PC-3 (cell line): ENCODE results near the gene CSPG4. TPM values are rescaled to one million over a fixed set of nuclear protein-coding genes. Genes with fewer than 3 reads are reported as not detected.

ENCODE experiments used
- ATAC-seq: fragments of 200-7000 bp; cut with Tn5 transposase; 2 replicates; pipeline ENCODE4 v1.9.1; 2020; ENCODE audit warnings: mild to moderate bottlenecking, moderate library complexity
- BruUV-seq: library from RNA; stranded (reverse); fragments of 400-500 nt; replicated peaks from 2 replicates; lab custom pipeline; 2021; lab: Mats Ljungman, UMichigan
- CTCF ChIA-PET: fragments of 300-600 bp; sonication (Branson Sonifier 250); formaldehyde crosslinking; loops from one replicate; lab custom pipeline; 2022; ENCODE audit warnings: antibody characterized with exemption; lab: Charles Lee
- POLR2A ChIA-PET: fragments of 300-600 bp; sonication (Branson Sonifier 250); formaldehyde crosslinking; loops from one replicate; lab custom pipeline; 2022; ENCODE audit warnings: antibody characterized with exemption; ENCODE audit not compliant: unreplicated experiment; lab: Charles Lee
- DNase-seq: peaks from one replicate; pipeline ENCODE4 v3.0.0-alpha.2; 2015
- H2AFZ ChIP-seq: fragments of 300-600 bp; sonication (generic); 2 replicates; pipeline ENCODE4 v1.6.0; 2016; ENCODE audit warnings: antibody characterized with exemption, low read length
- H3F3A ChIP-seq: fragments of 300-600 bp; sonication (generic); one replicate; pipeline ENCODE4 v1.6.0; 2017; ENCODE audit warnings: antibody characterized with exemption, low read length, control low read depth, mild to moderate bottlenecking; ENCODE audit not compliant: unreplicated experiment
- H3K27ac ChIP-seq: fragments of 300-600 bp; sonication (generic); 2 replicates; pipeline ENCODE4 v1.5.1; 2016; ENCODE audit warnings: mild to moderate bottlenecking, low read length
- H3K27me3 ChIP-seq: fragments of 300-600 bp; sonication (generic); 2 replicates; pipeline ENCODE4 v1.6.1; 2016; ENCODE audit warnings: low read length, mixed read lengths
- H3K36me3 ChIP-seq: fragments of 300-600 bp; sonication (generic); 2 replicates; pipeline ENCODE4 v1.6.1; 2016; ENCODE audit warnings: low read depth, mixed run types, low read length, mixed read lengths
- H3K4me1 ChIP-seq: fragments of 300-600 bp; sonication (generic); 2 replicates; pipeline ENCODE4 v1.5.1; 2016; ENCODE audit warnings: low read length; ENCODE audit not compliant: insufficient read depth
- H3K4me2 ChIP-seq: fragments of 300-600 bp; sonication (generic); 2 replicates; pipeline ENCODE4 v1.6.0; 2016; ENCODE audit warnings: low read length
- H3K4me3 ChIP-seq: fragments of 300-600 bp; sonication (generic); 2 replicates; pipeline ENCODE4 v1.5.1; 2016; ENCODE audit warnings: mild to moderate bottlenecking, low read length, mixed read lengths
- H3K79me2 ChIP-seq: fragments of 300-600 bp; sonication (generic); 2 replicates; pipeline ENCODE4 v1.6.1; 2017; ENCODE audit warnings: low read length, mixed read lengths
- H3K9ac ChIP-seq: fragments of 300-600 bp; sonication (generic); 2 replicates; pipeline ENCODE4 v1.6.0; 2016; ENCODE audit warnings: mild to moderate bottlenecking, low read length
- H3K9me2 ChIP-seq: fragments of 300-600 bp; sonication (generic); replicated peaks from 2 replicates; pipeline ENCODE4 v1.6.1; 2016; ENCODE audit warnings: mixed run types, low read length, mixed read lengths
- H3K9me3 ChIP-seq: fragments of 300-600 bp; sonication (generic); 2 replicates; pipeline ENCODE4 v1.6.1; 2016; ENCODE audit warnings: low read length, mixed read lengths
- H4K20me1 ChIP-seq: fragments of 300-600 bp; sonication (generic); 2 replicates; pipeline ENCODE4 v1.6.1; 2016; ENCODE audit warnings: low read length, mixed read lengths
- EZH2 ChIP-seq: fragments of 300-600 bp; sonication (generic); IDR thresholded peaks from one replicate; pipeline ENCODE4 v1.6.1; 2017; ENCODE audit warnings: antibody characterized with exemption, mild to moderate bottlenecking, low read length; ENCODE audit not compliant: unreplicated experiment
- EZH2phosphoT487 ChIP-seq: fragments of 300-600 bp; sonication (generic); IDR thresholded peaks from 2 replicates; pipeline ENCODE4 v1.6.1; 2018; ENCODE audit warnings: mild to moderate bottlenecking, antibody characterized with exemption, low read length, borderline replicate concordance
- intact Hi-C: fragments of 100-400 bp; cut with micrococcal nuclease; formaldehyde crosslinking; loops from 2 replicates; pipeline ENCODE4 v1.9.0; 2023
- total RNA-seq: library from RNA; depleted of rRNA; stranded (reverse); fragments of >200 nt; gene quantifications from 2 replicates; pipeline ENCODE4 v1.2.3, GENCODE V29; 2014
- TF ChIP-seq, protein P1 (sequence below): fragments of 300-600 bp; sonication (generic); conservative IDR thresholded peaks from 2 replicates; pipeline ENCODE4 v1.5.1; 2017; ENCODE audit warnings: antibody characterized with exemption, low read depth, mild to moderate bottlenecking, low read length

Gene CSPG4
- total RNA-seq, 1 experiment from 2014 or later: 2.0 TPM

DNA sequence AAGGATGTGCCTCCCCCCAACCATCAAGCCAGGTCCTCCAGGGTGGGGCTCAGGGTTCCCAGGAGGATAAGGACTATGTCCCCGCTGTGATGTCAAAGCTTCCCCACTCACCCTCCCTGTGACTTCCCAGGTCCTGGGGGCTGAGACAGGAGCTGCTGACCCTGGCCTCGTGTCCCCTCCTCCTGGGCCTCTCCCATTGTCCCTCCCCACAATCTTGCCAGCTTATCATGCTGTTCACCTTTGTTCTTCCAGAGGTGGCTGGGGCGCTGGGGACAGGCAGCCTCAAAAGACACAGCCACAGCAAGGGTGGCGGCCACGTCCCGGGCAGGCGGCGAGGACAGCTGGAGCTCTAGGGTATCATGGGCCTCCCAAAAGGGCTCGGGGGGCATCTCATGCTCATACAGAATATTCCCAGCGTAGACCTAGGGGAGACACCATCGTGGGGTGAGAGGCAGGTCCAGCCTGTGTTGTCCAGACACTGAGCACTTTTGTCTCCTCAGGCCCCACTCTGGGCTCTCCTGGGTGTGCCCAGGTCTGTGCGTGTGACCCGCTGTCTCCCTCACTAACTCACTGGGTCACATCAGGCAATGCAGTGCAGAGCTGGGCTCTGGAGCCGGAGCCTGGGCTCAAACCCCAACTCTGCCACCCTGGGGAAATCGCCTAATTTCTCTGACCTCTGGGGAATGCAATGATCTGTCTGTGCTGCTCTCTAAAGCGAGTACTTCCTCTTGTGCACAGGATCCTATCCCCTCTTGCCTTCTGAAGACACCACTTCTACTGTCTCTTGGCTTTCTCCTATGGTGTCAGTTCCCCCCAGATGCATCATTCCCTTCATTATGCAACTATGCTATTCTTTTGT, 35.0 kb downstream of the CSPG4 start:
- Histone ChIP-seq H3K79me2 (no peaks in the 10 kb centered on the region), H3K9ac (no peak overlapping the region), H2AFZ (no peak overlapping the region), H3K9me2 (no peaks in the 10 kb centered on the region), H3K27me3 (no peaks in the 10 kb centered on the region), H3F3A (no peaks in the 10 kb centered on the region), H3K9me3 (no peaks in the 10 kb centered on the region), H3K4me3 (no peak overlapping the region), H3K36me3 (no peaks in the 10 kb centered on the region), H3K4me2 (no peak overlapping the region), H3K27ac (no peak overlapping the region), H4K20me1 (no peaks in the 10 kb centered on the region), H3K4me1 (peaks cover 6% of the 10 kb centered on the region)
- TF ChIP-seq EZH2phosphoT487 (no peak), EZH2 (no peak)
- TF ChIP-seq, protein P1, sequence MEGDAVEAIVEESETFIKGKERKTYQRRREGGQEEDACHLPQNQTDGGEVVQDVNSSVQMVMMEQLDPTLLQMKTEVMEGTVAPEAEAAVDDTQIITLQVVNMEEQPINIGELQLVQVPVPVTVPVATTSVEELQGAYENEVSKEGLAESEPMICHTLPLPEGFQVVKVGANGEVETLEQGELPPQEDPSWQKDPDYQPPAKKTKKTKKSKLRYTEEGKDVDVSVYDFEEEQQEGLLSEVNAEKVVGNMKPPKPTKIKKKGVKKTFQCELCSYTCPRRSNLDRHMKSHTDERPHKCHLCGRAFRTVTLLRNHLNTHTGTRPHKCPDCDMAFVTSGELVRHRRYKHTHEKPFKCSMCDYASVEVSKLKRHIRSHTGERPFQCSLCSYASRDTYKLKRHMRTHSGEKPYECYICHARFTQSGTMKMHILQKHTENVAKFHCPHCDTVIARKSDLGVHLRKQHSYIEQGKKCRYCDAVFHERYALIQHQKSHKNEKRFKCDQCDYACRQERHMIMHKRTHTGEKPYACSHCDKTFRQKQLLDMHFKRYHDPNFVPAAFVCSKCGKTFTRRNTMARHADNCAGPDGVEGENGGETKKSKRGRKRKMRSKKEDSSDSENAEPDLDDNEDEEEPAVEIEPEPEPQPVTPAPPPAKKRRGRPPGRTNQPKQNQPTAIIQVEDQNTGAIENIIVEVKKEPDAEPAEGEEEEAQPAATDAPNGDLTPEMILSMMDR: no peak
- ChIA-PET CTCF (no interaction called here), POLR2A (no interaction called here)
- ATAC-seq (no peak), DNase-seq (no peak)
- no TSS peak for BruUV-seq
- intact Hi-C loops: no loop called here

DNA sequence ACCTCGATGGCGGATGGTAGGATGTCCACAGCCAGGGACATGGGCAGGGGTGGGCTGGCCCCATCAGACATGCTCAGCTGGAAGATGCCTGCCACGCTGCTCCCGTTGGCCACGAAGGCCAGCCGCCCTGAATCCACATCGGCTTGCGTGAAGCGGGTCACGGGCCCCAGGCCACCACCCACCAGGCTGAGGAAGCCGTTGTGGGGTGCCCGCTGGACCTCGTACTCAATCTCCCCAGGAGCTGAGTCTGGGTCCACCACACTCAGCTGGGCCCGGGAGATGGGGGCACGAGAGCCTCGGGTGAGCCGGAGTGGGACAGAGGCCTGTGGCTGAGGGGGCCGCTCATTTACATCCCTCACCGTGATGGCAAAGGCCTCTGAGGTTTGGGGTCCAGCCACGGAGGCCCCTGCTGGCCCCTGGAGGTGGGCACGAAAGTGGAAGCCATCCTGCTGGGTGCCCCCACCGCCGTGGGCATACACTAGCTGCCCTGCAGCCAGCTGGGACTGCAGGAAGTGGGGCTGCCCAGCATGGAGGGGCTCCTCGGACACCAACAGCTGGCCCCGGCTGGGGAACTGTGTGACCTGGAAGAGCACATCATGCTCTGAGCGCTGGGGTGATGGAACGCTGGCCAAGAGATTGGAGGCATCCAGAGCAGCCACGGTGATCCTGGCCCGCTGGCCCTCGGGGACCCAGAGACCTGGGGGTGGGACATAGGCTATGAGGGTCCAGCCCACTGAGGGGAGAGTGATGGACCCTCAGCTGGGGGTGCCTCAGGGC, 35.8 kb downstream of the CSPG4 start:
- CTCF ChIA-PET: no interaction called here
- no peak overlapping the region for H3K4me2 ChIP-seq
- intact Hi-C loops: no loop called here

More for the DNA sequence above, 35.8 kb downstream of the CSPG4 start:
- no peaks in the 10 kb centered on the region for H4K20me1 ChIP-seq
- TF ChIP-seq EZH2 (no peak), EZH2phosphoT487 (no peak)
- TF ChIP-seq, protein P1: no peak
- DNase-seq (no peak), ATAC-seq (no peak)
- no peaks in the 10 kb centered on the region for H3K36me3 ChIP-seq
- POLR2A ChIA-PET: no interaction called here
- H3K27me3 ChIP-seq: no peaks in the 10 kb centered on the region
- H3K4me1 ChIP-seq: peaks cover 11% of the 10 kb centered on the region
- no peak overlapping the region for H3K27ac ChIP-seq
- H3K4me3 ChIP-seq: no peak overlapping the region
- H3K9ac ChIP-seq: no peak overlapping the region
- no peaks in the 10 kb centered on the region for H3K9me3 ChIP-seq
- H3K79me2 ChIP-seq: no peaks in the 10 kb centered on the region
- H3K9me2 ChIP-seq: no peaks in the 10 kb centered on the region
- BruUV-seq: no TSS peak
- no peaks in the 10 kb centered on the region for H3F3A ChIP-seq
- no peak overlapping the region for H2AFZ ChIP-seq
